GM18502 (cell line): ENCODE data around the gene ORAI3.

Experiments
- ATAC-seq: cut with Tn5 transposase; IDR thresholded peaks from one replicate; pipeline ENCODE4 v1.9.1; 2021; ENCODE audit warnings: mild to moderate bottlenecking; ENCODE audit not compliant: unreplicated experiment, poor library complexity

ORAI3 gene

DNA sequence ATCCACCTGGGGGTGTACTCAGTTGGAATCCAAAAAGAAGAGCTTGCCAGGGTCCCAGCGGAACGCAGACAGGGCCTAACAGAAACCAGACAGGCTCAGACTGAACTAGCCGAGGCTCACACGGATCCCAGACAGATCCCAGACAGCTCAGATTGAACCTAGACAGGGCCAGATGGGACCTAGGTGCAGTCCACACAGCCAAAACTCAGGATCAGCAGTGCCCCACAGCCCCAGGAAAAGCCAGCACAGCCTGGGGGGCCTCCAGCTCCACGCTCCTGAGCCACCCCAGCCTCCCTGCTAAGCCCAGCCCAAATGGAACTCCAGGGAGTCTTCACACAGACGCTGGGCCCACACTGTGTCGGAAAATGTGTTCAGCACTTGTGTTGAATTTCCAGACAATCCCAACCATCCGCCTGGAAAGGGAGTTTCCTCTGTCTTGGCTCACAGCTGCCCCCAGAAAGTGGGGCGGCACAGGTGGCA, 54.0 kb downstream of the ORAI3 start:
- no peak for ATAC-seq

DNA sequence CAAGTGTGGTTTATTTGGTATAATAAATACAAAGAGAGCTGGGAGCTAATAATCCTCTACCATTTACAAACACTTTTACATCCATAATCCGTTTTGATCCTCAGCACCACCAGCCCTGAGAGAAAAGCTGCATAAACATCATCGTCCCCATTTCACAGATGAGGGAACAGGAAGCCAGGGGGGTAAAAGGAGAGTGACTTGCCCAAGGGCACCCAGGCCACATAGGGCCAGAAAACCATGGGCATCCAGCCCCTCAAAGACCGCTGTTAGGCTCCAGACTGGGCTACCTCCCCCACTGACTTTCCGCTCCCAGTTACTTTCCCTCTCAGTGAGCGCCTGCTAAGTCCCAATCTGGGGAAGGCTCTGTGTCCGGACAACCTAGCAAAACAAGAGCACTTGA, 54.9 kb downstream of the ORAI3 start:
- ATAC-seq: no peak
